HepG2 (cell line): ENCODE measurements around the gene ZDHHC24. TPM values are rescaled to one million over a fixed set of nuclear protein-coding genes. Genes with fewer than 3 reads are reported as not detected.

Experiments
- ATF7-NPFF ChIP-seq: sonication (generic); formaldehyde crosslinking; IDR thresholded peaks from 2 replicates; pipeline ENCODE4 v1.8.1; 2023; ENCODE audit warnings: mild to moderate bottlenecking, low read depth, missing genetic modification reagents, moderate library complexity
- CTCF ChIP-seq: sonication (generic); formaldehyde crosslinking; IDR thresholded peaks from 2 replicates; pipeline ENCODE4 v1.5.0; 2020; ENCODE audit warnings: mild to moderate bottlenecking, missing genetic modification reagents, moderate library complexity
- DBP ChIP-seq: sonication (generic); formaldehyde crosslinking; IDR thresholded peaks from 2 replicates; pipeline ENCODE4 v1.4.0; 2020; ENCODE audit warnings: missing genetic modification reagents; ENCODE audit errors: not compliant biosample characterization
- FOXM1 ChIP-seq: sonication (generic); formaldehyde crosslinking; IDR thresholded peaks from 2 replicates; pipeline ENCODE4 v1.5.0; 2020; ENCODE audit warnings: missing genetic modification reagents
- KLF11 ChIP-seq: IDR thresholded peaks from 2 replicates; pipeline ENCODE4 v1.6.1; 2016; ENCODE audit warnings: missing compliant biosample characterization
- KMT2A ChIP-seq: sonication (generic); formaldehyde crosslinking; IDR thresholded peaks from 2 replicates; pipeline ENCODE4 v1.4.0; 2020; ENCODE audit warnings: missing genetic modification reagents
- NFYB ChIP-seq: sonication (generic); formaldehyde crosslinking; IDR thresholded peaks from 2 replicates; pipeline ENCODE4 v1.4.0; 2020; ENCODE audit warnings: missing genetic modification reagents
- PCBP1 ChIP-seq: fragments of 200-400 bp; formaldehyde crosslinking; IDR thresholded peaks from 2 replicates; pipeline ENCODE4 v1.6.1; 2017; ENCODE audit warnings: mild to moderate bottlenecking, low read depth, low read length, borderline replicate concordance
- PHF20 ChIP-seq: sonication (generic); formaldehyde crosslinking; IDR thresholded peaks from 2 replicates; pipeline ENCODE4 v1.5.0; 2020; ENCODE audit warnings: mild to moderate bottlenecking, missing genetic modification reagents
- PITX1 ChIP-seq: sonication (generic); formaldehyde crosslinking; IDR thresholded peaks from 2 replicates; pipeline ENCODE4 v1.5.1; 2020; ENCODE audit warnings: mild to moderate bottlenecking, missing genetic modification reagents
- SNAPC5 ChIP-seq: sonication (generic); formaldehyde crosslinking; IDR thresholded peaks from 2 replicates; pipeline ENCODE4 v1.8.1; 2023; ENCODE audit warnings: mild to moderate bottlenecking, missing genetic modification reagents, borderline replicate concordance
- SOX5 ChIP-seq: IDR thresholded peaks from 2 replicates; pipeline ENCODE4 v1.6.1; 2016; ENCODE audit warnings: borderline replicate concordance
- SRY ChIP-seq: sonication (generic); formaldehyde crosslinking; IDR thresholded peaks from 2 replicates; pipeline ENCODE4 v1.8.0; 2022; ENCODE audit warnings: mild to moderate bottlenecking, missing genetic modification reagents
- SUZ12 ChIP-seq: fragments of 150-350 bp; IDR thresholded peaks from 2 replicates; pipeline ENCODE4 v1.6.1; 2014; ENCODE audit warnings: low read depth, low read length
- TOPORS ChIP-seq: sonication (generic); formaldehyde crosslinking; IDR thresholded peaks from 2 replicates; pipeline ENCODE4 v1.8.0; 2023; ENCODE audit warnings: mild to moderate bottlenecking, missing genetic modification reagents
- ZC3H13 ChIP-seq: sonication (generic); formaldehyde crosslinking; IDR thresholded peaks from 2 replicates; pipeline ENCODE4 v1.8.1; 2023; ENCODE audit warnings: mild to moderate bottlenecking, missing genetic modification reagents, moderate library complexity
- ZFX ChIP-seq: sonication (generic); formaldehyde crosslinking; IDR thresholded peaks from 2 replicates; pipeline ENCODE4 v1.4.0; 2020; ENCODE audit warnings: mild to moderate bottlenecking, low read depth, missing genetic modification reagents, moderate library complexity
- ZNF12 ChIP-seq: sonication (generic); formaldehyde crosslinking; IDR thresholded peaks from 2 replicates; pipeline ENCODE4 v1.5.0; 2020; ENCODE audit warnings: missing genetic modification reagents
- ZNF138 ChIP-seq: sonication (generic); formaldehyde crosslinking; IDR thresholded peaks from 2 replicates; pipeline ENCODE4 v1.5.0; 2020; ENCODE audit warnings: mild to moderate bottlenecking, low read depth, missing genetic modification reagents
- ZNF180 ChIP-seq: sonication (generic); formaldehyde crosslinking; IDR thresholded peaks from 2 replicates; pipeline ENCODE4 v1.4.0; 2020; ENCODE audit warnings: low read depth, missing genetic modification reagents, borderline replicate concordance
- ZNF292 ChIP-seq: sonication (generic); formaldehyde crosslinking; IDR thresholded peaks from 2 replicates; pipeline ENCODE4 v1.8.1; 2022; ENCODE audit warnings: mild to moderate bottlenecking, low read depth, missing genetic modification reagents, borderline replicate concordance
- ZNF441 ChIP-seq: sonication (generic); formaldehyde crosslinking; IDR thresholded peaks from 2 replicates; pipeline ENCODE4 v1.7.0; 2021; ENCODE audit warnings: missing genetic modification reagents, borderline replicate concordance
- ZNF564 ChIP-seq: sonication (generic); formaldehyde crosslinking; IDR thresholded peaks from 2 replicates; pipeline ENCODE4 v1.8.1; 2023; ENCODE audit warnings: mild to moderate bottlenecking, missing genetic modification reagents
- ZNF567 ChIP-seq: sonication (generic); formaldehyde crosslinking; IDR thresholded peaks from 2 replicates; pipeline ENCODE4 v1.8.1; 2023; ENCODE audit warnings: mild to moderate bottlenecking, missing genetic modification reagents, borderline replicate concordance
- ZNF569 ChIP-seq: sonication (generic); formaldehyde crosslinking; IDR thresholded peaks from 2 replicates; pipeline ENCODE4 v1.5.0; 2020; ENCODE audit warnings: mild to moderate bottlenecking, missing genetic modification reagents, moderate library complexity, borderline replicate concordance
- ZSCAN30 ChIP-seq: sonication (generic); formaldehyde crosslinking; IDR thresholded peaks from 2 replicates; pipeline ENCODE4 v1.5.0; 2020; ENCODE audit warnings: mild to moderate bottlenecking, missing genetic modification reagents
- ZXDC ChIP-seq: sonication (generic); formaldehyde crosslinking; IDR thresholded peaks from 2 replicates; pipeline ENCODE4 v1.5.0; 2020; ENCODE audit warnings: mild to moderate bottlenecking, missing genetic modification reagents
- polyA plus RNA-seq, 8 experiments: library from polyadenylated mRNA; depleted of rRNA in 3 of 8; stranded (reverse) in 7 of 8; unstranded in 1 of 8; fragments of >200 nt; fragmentation: Illumina TruSeq in 4 of 8; extraction: Trizol in 4 of 8; gene quantifications; 2 replicates each; pipeline versions ENCODE4 v1.2.1 to v1.2.3, GENCODE V29; 2011 to 2016; ENCODE audit warnings: low read depth in 4 of 8, missing spikeins in 1 of 8, mixed read lengths in 1 of 8; ENCODE audit not compliant: insufficient read depth in 1 of 8
- total RNA-seq, 5 experiments: library from RNA; depleted of rRNA; stranded (reverse); fragments of >200 nt; fragmentation: Illumina TruSeq; extraction: Trizol; gene quantifications; 2 replicates each; pipeline ENCODE4 v1.2.3, GENCODE V29; 2016; ENCODE audit warnings: low read depth in 1 of 5

Gene ZDHHC24
- total and polyA plus RNA-seq, 2 of the 13 experiments (the other 11 are each of a cell fraction or from before 2014, with no cell fraction given) = 4.3 TPM

GRCh38 chr11:66579017-66579606, 33.3 kb upstream of the ZDHHC24 start (continued):
- TF ChIP-seq DBP (CRISPR knock-in tag) = no peak
- no peak for TF ChIP-seq ZNF12 (CRISPR knock-in tag)
- no peak for TF ChIP-seq NFYB (CRISPR knock-in tag)
- 0 out of 2 replicates have a peak, but pooled peaks have one; percentile 32 for TF ChIP-seq ZNF292 (CRISPR knock-in tag)
- TF ChIP-seq ZNF564 (CRISPR knock-in tag) = no peak
- 0 out of 2 replicates have a peak, but pooled peaks have one; percentile 49 for TF ChIP-seq SRY
- no peak for TF ChIP-seq ZNF180 (CRISPR knock-in tag)
- no peak for TF ChIP-seq ZC3H13 (CRISPR knock-in tag)
- no peak for TF ChIP-seq SOX5 (CRISPR knock-in tag)
- no peak for TF ChIP-seq ZXDC (CRISPR knock-in tag)
- no peak for TF ChIP-seq KMT2A (CRISPR knock-in tag)
- TF ChIP-seq PHF20 = no peak
- peak; percentile 95 for TF ChIP-seq CTCF (CRISPR knock-in tag)
- TF ChIP-seq ZNF567 = 0 out of 2 replicates have a peak, but pooled peaks have one; percentile 24
- TF ChIP-seq ZNF569 (CRISPR knock-in tag) = no peak
- TF ChIP-seq SUZ12 = no peak
- peak; percentile 14; the same call in 1 of the 2 replicates for TF ChIP-seq PITX1
- TF ChIP-seq FOXM1 = no peak
- no peak for TF ChIP-seq ATF7-NPFF (CRISPR knock-in tag)
- no peak for TF ChIP-seq ZNF138
- no peak for TF ChIP-seq ZSCAN30
- TF ChIP-seq TOPORS (CRISPR knock-in tag) = no peak
- TF ChIP-seq ZNF441 = no peak
- no peak for TF ChIP-seq SNAPC5
- TF ChIP-seq KLF11 (CRISPR knock-in tag) = no peak
- no peak for TF ChIP-seq PCBP1
- TF ChIP-seq ZFX (CRISPR knock-in tag) = peak; percentile 22; the same call in 1 of the 2 replicates
